NCI-H345 treated with DMSO at 0.1 percent for 48 hours (cell line): Measurements from ENCODE around the gene NAV2.
A peak's percentile ranks its signal among the peaks of the same experiment; 100 is the strongest.

Experiments used
- DNase-seq: peaks from one replicate; lab custom pipeline; 2025; ENCODE audit not compliant: unreplicated experiment; lab: John Stamatoyannopoulos, UW

The NAV2 gene

GRCh38 chr11:20011307-20011951, 298.8 kb downstream of the NAV2 start:
- no peak for DNase-seq

GRCh38 chr11:20013346-20014066, 300.9 kb downstream of the NAV2 start:
- no peak for DNase-seq

GRCh38 chr11:20014067-20014402, 301.4 kb downstream of the NAV2 start:
- no peak for DNase-seq

- no peak for DNase-seq
Measured at GRCh38 chr11:20015101-20015500, 302.5 kb downstream of the NAV2 start.

GRCh38 chr11:20015529-20016427, 303.1 kb downstream of the NAV2 start:
- no peak for DNase-seq

- DNase-seq, result no peak
Measured at GRCh38 chr11:20016526-20016925, 303.9 kb downstream of the NAV2 start.

- no peak for DNase-seq
Measured at GRCh38 chr11:20017320-20017719, 304.7 kb downstream of the NAV2 start.

GRCh38 chr11:20020198-20020597, 307.6 kb downstream of the NAV2 start:
- no peak for DNase-seq

- no peak for DNase-seq
Measured at GRCh38 chr11:20020716-20021115, 308.1 kb downstream of the NAV2 start.

- DNase-seq, result no peak
Measured at GRCh38 chr11:20021212-20021611, 308.6 kb downstream of the NAV2 start.

- no peak for DNase-seq
Measured at GRCh38 chr11:20021771-20022362, 309.2 kb downstream of the NAV2 start.

GRCh38 chr11:20022363-20023081, 309.9 kb downstream of the NAV2 start:
- DNase-seq, result no peak

GRCh38 chr11:20023082-20023426, 310.4 kb downstream of the NAV2 start:
- no peak for DNase-seq

- no peak for DNase-seq
Measured at GRCh38 chr11:20024172-20024935, 311.7 kb downstream of the NAV2 start.

GRCh38 chr11:20025332-20025840, 312.7 kb downstream of the NAV2 start:
- DNase-seq, result no peak

GRCh38 chr11:20026629-20027555, 314.3 kb downstream of the NAV2 start:
- peak; percentile 87 for DNase-seq

- DNase-seq, result no peak
Measured at GRCh38 chr11:20027556-20028013, 314.9 kb downstream of the NAV2 start.

- peak; percentile 41 for DNase-seq
Measured at GRCh38 chr11:20029193-20029592, 316.6 kb downstream of the NAV2 start.

GRCh38 chr11:20030472-20030871, 317.8 kb downstream of the NAV2 start:
- no peak for DNase-seq
